Measurements from ENCODE around the gene LRRC23. TPM values are rescaled to one million over a fixed set of nuclear protein-coding genes. Genes with fewer than 3 reads are reported as not detected.
"Not testable (repeated sequence)": the region's sequence is repeated elsewhere in the genome, so short reads cannot be mapped to it uniquely, and the experiment has no call there.

LRRC23 gene
- polyA plus RNA-seq, 1 donor from 2014 or later = 20.5 TPM

- not testable (repeated sequence) for H3K9ac ChIP-seq (ENCODE audit: low read length); H3K4me2 ChIP-seq (ENCODE audit: low read length); H3K27me3 ChIP-seq (ENCODE audit: insufficient read depth, low read depth, low read length); H3F3A ChIP-seq (ENCODE audit: insufficient read depth, low read length, poor library complexity, severe bottlenecking); H4K20me1 ChIP-seq (ENCODE audit: insufficient read depth); H3K27ac ChIP-seq (ENCODE audit: low read length); H3K4me3 ChIP-seq (ENCODE audit: low read length); H3K36me3 ChIP-seq (ENCODE audit: insufficient read depth, low read length); H3K79me2 ChIP-seq (replicated peaks; ENCODE audit: insufficient read depth, low read length); H3K9me2 ChIP-seq (ENCODE audit: insufficient read depth, low read length); H2AFZ ChIP-seq (ENCODE audit: low read depth, low read length); H3K9me3 ChIP-seq (ENCODE audit: low read length)
These were observed 3.5 kb downstream of the LRRC23 start for GRCh38 chr12:6908141-6908540.

GRCh38 chr12:6909421-6910145 lies 5.0 kb downstream of the LRRC23 start:
- Histone ChIP-seq H2AFZ (ENCODE audit: low read depth, low read length) (no peak overlapping the region), H3K4me2 (ENCODE audit: low read length) (no peak overlapping the region), H3K9me3 (ENCODE audit: low read length) (no peaks in the 10 kb centered on the region), H4K20me1 (ENCODE audit: insufficient read depth) (no peaks in the 10 kb centered on the region), H3K27ac (ENCODE audit: low read length) (no peak overlapping the region), H3F3A (ENCODE audit: insufficient read depth, low read length, poor library complexity, severe bottlenecking) (no peaks in the 10 kb centered on the region), H3K79me2 (replicated peaks; ENCODE audit: insufficient read depth, low read length) (peaks cover 5% of the 10 kb centered on the region), H3K9me2 (ENCODE audit: insufficient read depth, low read length) (no peaks in the 10 kb centered on the region), H3K27me3 (ENCODE audit: insufficient read depth, low read depth, low read length) (no peaks in the 10 kb centered on the region), H3K9ac (ENCODE audit: low read length) (no peak overlapping the region), H3K4me3 (ENCODE audit: low read length) (no peak overlapping the region), H3K36me3 (ENCODE audit: insufficient read depth, low read length) (no peaks in the 10 kb centered on the region)
- TF ChIP-seq POLR2AphosphoS5 (IDR thresholded peaks at IDR 0.05) (no peak), REST (IDR thresholded peaks at IDR 0.05; ENCODE audit: borderline replicate concordance) (no peak), EP300 (conservative IDR thresholded peaks at IDR 0.05; ENCODE audit: poor library complexity, severe bottlenecking) (no peak), EZH2 (IDR thresholded peaks at IDR 0.05; ENCODE audit: borderline replicate concordance, insufficient read depth, low read length, poor library complexity, severe bottlenecking) (no peak), RAD21 (conservative IDR thresholded peaks at IDR 0.05) (no peak), MXI1 (conservative IDR thresholded peaks at IDR 0.05; ENCODE audit: poor library complexity, severe bottlenecking) (no peak), CTCF (IDR thresholded peaks at IDR 0.05; ENCODE audit: poor library complexity, severe bottlenecking) (no peak), TAF1 (IDR thresholded peaks at IDR 0.05; ENCODE audit: low read depth) (no peak), SMC3 (conservative IDR thresholded peaks at IDR 0.05; ENCODE audit: poor library complexity) (no peak)

Measured in neural cell (in vitro differentiated cells).